HepG2 (cell line): ENCODE results near the gene NDUFB5. TPM values are rescaled to one million over a fixed set of nuclear protein-coding genes. Genes with fewer than 3 reads are reported as not detected.

Experiments
- ARNT ChIP-seq: fragments of 450-650 bp; IDR thresholded peaks from 2 replicates; pipeline ENCODE4 v1.6.1; 2017
- CREB1 ChIP-seq, 2 experiments: fragments of 450-650 bp in 1 of 2; IDR thresholded peaks; 2 replicates each; pipeline ENCODE4 v1.6.1; 2016 to 2017; ENCODE audit warnings: control low read depth in 1 of 2, mild to moderate bottlenecking in 1 of 2, missing compliant biosample characterization in 1 of 2, missing genetic modification characterization in 1 of 2
- ELF3 ChIP-seq: IDR thresholded peaks from 2 replicates; pipeline ENCODE4 v1.6.1; 2016; ENCODE audit warnings: missing genetic modification reagents, missing compliant biosample characterization
- ERF ChIP-seq: IDR thresholded peaks from 2 replicates; pipeline ENCODE4 v1.6.1; 2018; ENCODE audit warnings: missing biosample characterization, missing genetic modification reagents
- ETS1 ChIP-seq: sonication (generic); formaldehyde crosslinking; IDR thresholded peaks from 2 replicates; pipeline ENCODE4 v1.4.0; 2020; ENCODE audit warnings: missing genetic modification reagents
- HDAC1 ChIP-seq: sonication (generic); formaldehyde crosslinking; IDR thresholded peaks from 2 replicates; pipeline ENCODE4 v1.5.1; 2020; ENCODE audit warnings: mild to moderate bottlenecking, missing genetic modification reagents
- HOXA5 ChIP-seq: sonication (generic); formaldehyde crosslinking; IDR thresholded peaks from 2 replicates; pipeline ENCODE4 v1.4.0; 2020; ENCODE audit warnings: missing genetic modification reagents
- HOXA7 ChIP-seq: sonication (generic); formaldehyde crosslinking; IDR thresholded peaks from 2 replicates; pipeline ENCODE4 v1.8.1; 2022; ENCODE audit warnings: mild to moderate bottlenecking, missing genetic modification reagents, moderate library complexity
- MXI1 ChIP-seq: IDR thresholded peaks from 3 replicates; pipeline ENCODE4 v1.6.1; 2012; ENCODE audit warnings: low read depth, low read length, inconsistent platforms, borderline replicate concordance
- NFRKB ChIP-seq: fragments of 450-650 bp; IDR thresholded peaks from 2 replicates; pipeline ENCODE4 v1.6.1; 2017
- PAF1 ChIP-seq: IDR thresholded peaks from 2 replicates; pipeline ENCODE4 v1.6.1; 2016; ENCODE audit warnings: missing genetic modification reagents, missing compliant biosample characterization
- PHF5A ChIP-seq: IDR thresholded peaks from one replicate; pipeline ENCODE4 v1.6.1; 2018; ENCODE audit warnings: low read depth, missing genetic modification reagents; ENCODE audit not compliant: unreplicated experiment
- RARA ChIP-seq: IDR thresholded peaks from 2 replicates; pipeline ENCODE4 v1.6.1; 2016; ENCODE audit warnings: missing genetic modification reagents, missing compliant biosample characterization
- RFX5 ChIP-seq: IDR thresholded peaks from 2 replicates; pipeline ENCODE4 v1.6.1; 2011; ENCODE audit warnings: low read depth, low read length, improper control_type of control experiment
- RNF219 ChIP-seq: sonication (generic); formaldehyde crosslinking; IDR thresholded peaks from 2 replicates; pipeline ENCODE4 v1.5.0; 2020; ENCODE audit warnings: mild to moderate bottlenecking, missing genetic modification reagents
- STAT5B ChIP-seq: sonication (generic); formaldehyde crosslinking; IDR thresholded peaks from 2 replicates; pipeline ENCODE4 v1.4.0; 2020; ENCODE audit warnings: missing genetic modification reagents
- TAF1 ChIP-seq: sonication (generic); formaldehyde crosslinking; IDR thresholded peaks from 2 replicates; pipeline ENCODE4 v1.4.0; 2020; ENCODE audit warnings: missing genetic modification reagents
- TBL1XR1 ChIP-seq: fragments of 150-350 bp; IDR thresholded peaks from 2 replicates; pipeline ENCODE4 v1.6.1; 2014; ENCODE audit warnings: borderline replicate concordance, low read length; ENCODE audit not compliant: partially characterized antibody
- U2AF1 ChIP-seq: fragments of 200-400 bp; formaldehyde crosslinking; optimal IDR thresholded peaks from 2 replicates; pipeline ENCODE3; 2017; ENCODE audit warnings: mild to moderate bottlenecking, low read depth, low read length
- ZIK1 ChIP-seq: sonication (generic); formaldehyde crosslinking; IDR thresholded peaks from 2 replicates; pipeline ENCODE4 v1.5.0; 2020; ENCODE audit warnings: mild to moderate bottlenecking, low read depth, missing genetic modification reagents, borderline replicate concordance
- ZNF136 ChIP-seq: sonication (generic); formaldehyde crosslinking; IDR thresholded peaks from 2 replicates; pipeline ENCODE4 v1.8.1; 2022; ENCODE audit warnings: low read depth, mild to moderate bottlenecking, moderate library complexity, missing genetic modification reagents
- ZNF335 ChIP-seq: sonication (generic); formaldehyde crosslinking; IDR thresholded peaks from 2 replicates; pipeline ENCODE4 v1.4.0; 2020; ENCODE audit warnings: missing genetic modification reagents
- ZNF546 ChIP-seq: sonication (generic); formaldehyde crosslinking; conservative IDR thresholded peaks from 2 replicates; pipeline ENCODE4 v1.8.1; 2023; ENCODE audit warnings: mild to moderate bottlenecking, missing genetic modification reagents
- ZNF564 ChIP-seq: sonication (generic); formaldehyde crosslinking; IDR thresholded peaks from 2 replicates; pipeline ENCODE4 v1.8.1; 2023; ENCODE audit warnings: mild to moderate bottlenecking, missing genetic modification reagents
- ZNF580 ChIP-seq: IDR thresholded peaks from 2 replicates; pipeline ENCODE4 v1.6.1; 2016; ENCODE audit warnings: low read depth, borderline replicate concordance
- ZNF720 ChIP-seq: sonication (generic); formaldehyde crosslinking; IDR thresholded peaks from 2 replicates; pipeline ENCODE4 v1.4.0; 2020; ENCODE audit warnings: missing genetic modification reagents
- ZNF788 ChIP-seq: sonication (generic); formaldehyde crosslinking; IDR thresholded peaks from 2 replicates; pipeline ENCODE4 v1.5.0; 2020; ENCODE audit warnings: mild to moderate bottlenecking, missing genetic modification reagents, borderline replicate concordance
- polyA plus RNA-seq, 8 experiments: library from polyadenylated mRNA; depleted of rRNA in 3 of 8; stranded (reverse) in 7 of 8; unstranded in 1 of 8; fragments of >200 nt; fragmentation: Illumina TruSeq in 4 of 8; extraction: Trizol in 4 of 8; gene quantifications; 2 replicates each; pipeline versions ENCODE4 v1.2.1 to v1.2.3, GENCODE V29; 2011 to 2016; ENCODE audit warnings: low read depth in 4 of 8, missing spikeins in 1 of 8, mixed read lengths in 1 of 8; ENCODE audit not compliant: insufficient read depth in 1 of 8
- total RNA-seq, 5 experiments: library from RNA; depleted of rRNA; stranded (reverse); fragments of >200 nt; fragmentation: Illumina TruSeq; extraction: Trizol; gene quantifications; 2 replicates each; pipeline ENCODE4 v1.2.3, GENCODE V29; 2016; ENCODE audit warnings: low read depth in 1 of 5
- TF ChIP-seq, protein P1 (sequence below): sonication (generic); formaldehyde crosslinking; IDR thresholded peaks from 2 replicates; pipeline ENCODE4 v1.8.0; 2022; ENCODE audit warnings: missing genetic modification reagents, mild to moderate bottlenecking, borderline replicate concordance

The NDUFB5 gene
- total and polyA plus RNA-seq, 2 of the 13 experiments (the other 11 are each of a cell fraction or from before 2014, with no cell fraction given), result 43.3 to 120 TPM

DNA sequence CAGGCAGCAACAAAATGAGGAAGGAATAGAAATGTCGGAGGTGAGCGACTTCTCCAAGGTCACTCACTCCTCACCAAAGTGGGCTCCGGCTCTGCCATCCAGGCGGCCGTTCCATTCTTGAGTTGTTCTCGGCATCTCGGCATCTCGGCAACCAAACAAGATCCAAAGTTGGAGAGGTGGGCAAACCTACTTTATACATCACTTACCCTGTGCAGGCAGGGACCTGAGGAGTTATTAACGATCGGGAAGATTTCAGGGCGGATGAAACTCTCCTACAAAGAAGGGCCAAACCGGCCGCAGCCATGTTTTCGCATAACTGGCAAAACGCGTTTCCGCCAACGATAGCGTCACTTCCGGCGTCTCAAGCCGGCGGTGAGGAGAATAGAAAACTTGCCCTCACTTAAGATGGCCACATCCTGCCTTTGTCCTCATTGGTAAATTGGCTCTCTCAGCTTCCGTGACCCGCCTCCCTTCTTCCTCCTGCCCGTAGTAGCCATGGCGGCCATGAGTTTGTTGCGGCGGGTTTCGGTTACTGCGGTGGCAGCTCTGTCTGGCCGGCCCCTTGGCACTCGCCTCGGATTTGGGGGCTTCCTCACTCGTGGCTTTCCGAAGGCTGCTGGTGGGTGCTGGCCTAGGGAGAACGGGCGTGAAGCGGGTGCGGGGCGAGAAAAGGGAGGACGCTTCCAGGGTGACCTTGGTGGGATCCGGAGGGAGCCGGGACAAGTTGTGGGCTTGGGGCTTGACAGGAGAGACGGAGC, at the start of gene NDUFB5, which contains the start of gene MRPL47 (continued):
- TF ChIP-seq ETS1 (CRISPR knock-in tag), result no peak
- no peak for TF ChIP-seq PAF1 (CRISPR knock-in tag)
- TF ChIP-seq RARA (CRISPR knock-in tag), result no peak
- peak; percentile 48 for TF ChIP-seq U2AF1
- peak; percentile 93 for TF ChIP-seq CREB1 (IDR thresholded peaks at IDR 0.05)
- TF ChIP-seq CREB1 (CRISPR knock-in tag; IDR thresholded peaks at IDR 0.05), result peak; percentile 99
- TF ChIP-seq HOXA7, result no peak
- 0 out of 2 replicates have a peak, but pooled peaks have one; percentile 21 for TF ChIP-seq RFX5
- TF ChIP-seq ZNF335 (CRISPR knock-in tag), result peak; percentile 45
- TF ChIP-seq TAF1 (CRISPR knock-in tag), result peak; percentile 86
- TF ChIP-seq MXI1, result peak; percentile 89; the same call in 1 of the 3 replicates
- no peak for TF ChIP-seq ZIK1 (CRISPR knock-in tag)
- TF ChIP-seq TBL1XR1, result peak; percentile 17
- TF ChIP-seq HOXA5 (CRISPR knock-in tag), result 0 out of 2 replicates have a peak, but pooled peaks have one; percentile 65
- TF ChIP-seq NFRKB, result peak; percentile 92
- no peak for TF ChIP-seq ARNT
- no peak for TF ChIP-seq STAT5B
- TF ChIP-seq ZNF136 (CRISPR knock-in tag), result no peak
- TF ChIP-seq ZNF788 (CRISPR knock-in tag), result peak; percentile 89; the same call in 1 of the 2 replicates
- TF ChIP-seq HDAC1 (CRISPR knock-in tag), result peak; percentile 86
- no peak for TF ChIP-seq ZNF564
- TF ChIP-seq PHF5A (CRISPR knock-in tag), result peak; percentile 60
- TF ChIP-seq ZNF546 (CRISPR knock-in tag), result no peak
- TF ChIP-seq ERF (CRISPR knock-in tag), result peak; percentile 71; the same call in 1 of the 2 replicates
- TF ChIP-seq ELF3 (CRISPR knock-in tag), result peak; percentile 71
- no peak for TF ChIP-seq RNF219 (CRISPR knock-in tag)
- no peak for TF ChIP-seq ZNF720 (CRISPR knock-in tag)
- TF ChIP-seq ZNF580 (CRISPR knock-in tag), result peak; percentile 74; the same call in 1 of the 2 replicates
- TF ChIP-seq, protein P1, sequence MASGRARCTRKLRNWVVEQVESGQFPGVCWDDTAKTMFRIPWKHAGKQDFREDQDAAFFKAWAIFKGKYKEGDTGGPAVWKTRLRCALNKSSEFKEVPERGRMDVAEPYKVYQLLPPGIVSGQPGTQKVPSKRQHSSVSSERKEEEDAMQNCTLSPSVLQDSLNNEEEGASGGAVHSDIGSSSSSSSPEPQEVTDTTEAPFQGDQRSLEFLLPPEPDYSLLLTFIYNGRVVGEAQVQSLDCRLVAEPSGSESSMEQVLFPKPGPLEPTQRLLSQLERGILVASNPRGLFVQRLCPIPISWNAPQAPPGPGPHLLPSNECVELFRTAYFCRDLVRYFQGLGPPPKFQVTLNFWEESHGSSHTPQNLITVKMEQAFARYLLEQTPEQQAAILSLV (CRISPR knock-in tag), result peak; percentile 73
